GM19372 (cell line): Measurements from ENCODE around the gene ASPDH.

Experiments
- ATAC-seq: cut with Tn5 transposase; IDR thresholded peaks from one replicate; pipeline ENCODE4 v1.9.1; 2021; ENCODE audit warnings: mild to moderate bottlenecking, low read depth, moderate library complexity; ENCODE audit not compliant: unreplicated experiment

The ASPDH gene

GRCh38 chr19:50513746-50514345 lies at the start of gene ASPDH:
Gene ASPDH, minus strand, starts transcription at chr19:50513913. Its CDS starts 90 bp downstream, at chr19:50513823.
- ATAC-seq = no peak

DNA sequence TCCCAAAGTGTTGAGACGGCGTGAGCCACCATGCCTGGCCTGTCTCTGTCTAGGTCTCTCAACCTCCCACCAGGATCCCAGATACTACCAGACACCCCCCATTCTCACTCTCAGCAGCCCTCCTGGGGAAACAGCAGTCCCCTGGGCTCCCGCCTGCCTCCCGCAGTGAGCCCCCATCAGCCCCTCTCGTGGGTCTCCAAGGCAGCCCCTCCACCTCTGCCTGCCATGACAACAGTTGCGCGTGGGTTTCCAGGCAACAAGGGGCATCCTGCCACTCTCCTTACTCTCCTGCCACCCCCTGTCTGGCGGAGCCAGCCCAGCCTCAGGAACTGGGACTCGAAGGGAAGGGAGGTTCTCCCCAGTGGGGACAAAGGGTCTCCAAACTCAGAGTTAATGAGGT lies 49.3 kb upstream of the ASPDH start:
- ATAC-seq = no peak

DNA sequence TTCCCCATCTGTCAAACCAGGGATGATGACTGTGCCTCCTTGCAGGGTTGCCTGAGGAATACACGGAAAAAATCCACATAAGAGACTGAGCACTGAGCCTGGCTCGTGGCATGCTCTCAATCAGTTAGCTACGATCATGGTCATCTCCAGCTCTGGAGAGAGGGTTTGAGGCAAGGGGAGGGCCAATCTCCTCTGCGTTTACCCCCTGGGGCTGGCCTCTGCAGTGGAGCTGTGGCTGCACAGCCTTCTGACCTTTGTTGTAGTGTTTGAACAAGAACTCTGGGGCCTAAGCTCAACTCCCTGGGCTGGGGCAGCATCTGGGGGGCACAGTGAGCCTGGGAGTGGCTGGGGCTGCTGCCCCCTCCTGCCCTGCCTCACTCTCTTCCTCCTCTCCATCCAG lies 48.6 kb upstream of the ASPDH start:
- no peak for ATAC-seq

- no peak for ATAC-seq
These were observed 45.9 kb upstream of the ASPDH start for GRCh38 chr19:50559636-50560035.

DNA sequence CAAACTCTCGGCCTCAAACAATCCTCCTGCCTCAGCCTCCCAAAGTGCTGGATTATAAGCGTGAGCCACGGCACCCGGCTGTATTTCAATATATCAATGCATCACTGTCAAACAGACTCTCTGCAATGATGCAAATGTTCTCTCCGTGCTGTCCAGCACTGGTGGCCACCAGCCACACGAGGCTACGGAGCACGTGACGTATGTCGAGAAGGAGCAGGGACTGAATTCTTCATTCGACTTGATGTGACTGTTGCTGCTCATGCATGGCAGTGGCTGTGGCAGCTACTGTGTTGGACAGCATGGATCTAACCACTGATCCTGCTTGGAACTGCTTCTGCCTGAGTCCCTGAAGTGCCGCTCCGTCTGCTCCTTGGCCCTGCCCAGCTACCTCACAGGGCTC lies 44.7 kb upstream of the ASPDH start:
- ATAC-seq = no peak

DNA sequence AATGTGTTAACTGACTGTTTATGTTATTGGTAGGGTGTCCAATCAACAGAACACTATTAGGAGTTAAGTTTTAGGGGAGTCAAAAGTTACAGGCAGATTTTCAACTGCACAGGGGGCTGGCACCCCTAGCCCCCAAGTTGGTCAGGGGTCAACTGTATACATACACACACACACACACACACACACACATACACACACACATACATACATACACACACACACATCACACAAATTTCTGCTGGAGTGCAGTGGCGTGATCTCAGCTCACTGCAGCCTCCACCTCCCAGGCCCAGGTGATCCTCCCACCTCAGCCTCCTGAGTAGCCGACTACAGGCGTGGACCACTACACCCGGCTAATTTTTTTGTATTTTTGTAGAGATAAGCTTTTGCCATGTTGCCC lies 44.3 kb upstream of the ASPDH start:
- no peak for ATAC-seq

DNA sequence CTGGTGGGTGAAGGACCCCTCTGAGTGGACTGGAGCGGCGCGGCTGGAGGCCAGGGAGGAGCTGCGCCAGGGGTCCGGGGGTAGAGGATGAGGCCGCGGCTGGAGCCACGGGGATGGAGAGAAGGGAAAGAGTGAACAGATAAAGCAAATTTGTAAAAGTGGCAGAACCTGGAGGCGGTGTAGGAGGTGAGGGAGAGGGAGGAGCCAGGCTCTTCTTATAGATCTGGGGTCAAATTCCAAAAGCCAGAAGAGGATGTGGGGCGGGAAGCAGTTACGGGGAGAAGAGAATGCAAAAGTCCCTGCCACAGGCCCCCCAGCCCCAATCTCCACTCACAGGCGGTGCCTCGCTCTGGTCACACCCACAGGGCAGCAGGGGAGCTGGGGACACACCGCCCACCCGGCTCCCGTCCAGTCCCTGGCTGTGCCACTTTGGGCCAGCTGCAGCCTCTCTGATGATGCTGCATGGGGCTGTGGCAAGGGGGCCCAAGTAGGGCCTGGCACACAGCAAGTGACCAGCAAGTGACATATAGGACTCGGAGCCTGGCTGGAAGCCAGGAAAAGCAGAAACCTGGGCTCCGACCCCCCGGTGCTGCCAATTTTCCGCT lies 43.4 kb upstream of the ASPDH start:
- no peak for ATAC-seq

GRCh38 chr19:50556282-50557008 lies 42.7 kb upstream of the ASPDH start:
- ATAC-seq = no peak

DNA sequence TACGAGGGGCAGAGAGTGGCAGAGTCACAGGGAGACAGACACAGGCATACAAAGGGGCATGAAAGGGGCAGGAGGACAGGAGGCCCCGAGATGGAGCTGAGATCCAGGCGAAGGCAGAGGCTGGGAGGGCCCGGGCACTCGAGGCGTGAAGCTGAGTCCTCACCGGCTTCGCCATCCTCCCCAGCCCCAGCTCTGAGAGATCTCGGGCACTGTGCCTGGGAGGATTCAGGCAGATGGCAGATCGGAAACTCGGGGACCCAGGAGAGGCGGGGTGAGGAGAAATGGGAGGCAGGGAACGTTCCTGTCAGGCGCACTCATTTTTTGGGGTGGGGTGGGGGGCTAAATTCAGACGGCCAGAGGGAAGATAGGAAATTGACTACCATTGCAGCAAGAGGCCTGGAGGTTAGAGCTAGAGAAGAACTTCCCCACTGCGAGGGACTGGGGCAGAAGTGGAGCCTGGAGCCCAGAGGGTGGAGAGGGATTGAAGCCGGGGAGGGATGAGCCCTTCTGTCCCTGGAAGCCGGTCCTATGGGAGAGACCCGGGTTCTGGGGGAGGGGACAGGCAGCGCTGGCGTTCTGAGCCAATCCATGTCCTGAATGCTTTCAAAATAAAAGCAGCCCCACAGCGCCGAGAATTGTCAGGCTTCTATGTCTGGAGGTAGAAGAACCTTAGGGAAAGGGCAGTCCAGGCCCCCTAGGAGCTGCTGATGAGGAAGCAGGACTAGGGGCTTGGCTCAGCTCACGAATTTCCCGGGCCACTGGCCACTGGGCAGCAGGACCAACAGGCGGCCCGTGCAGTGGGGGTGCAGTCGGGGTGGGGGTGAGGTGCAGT lies 42.0 kb upstream of the ASPDH start:
- ATAC-seq = no peak

DNA sequence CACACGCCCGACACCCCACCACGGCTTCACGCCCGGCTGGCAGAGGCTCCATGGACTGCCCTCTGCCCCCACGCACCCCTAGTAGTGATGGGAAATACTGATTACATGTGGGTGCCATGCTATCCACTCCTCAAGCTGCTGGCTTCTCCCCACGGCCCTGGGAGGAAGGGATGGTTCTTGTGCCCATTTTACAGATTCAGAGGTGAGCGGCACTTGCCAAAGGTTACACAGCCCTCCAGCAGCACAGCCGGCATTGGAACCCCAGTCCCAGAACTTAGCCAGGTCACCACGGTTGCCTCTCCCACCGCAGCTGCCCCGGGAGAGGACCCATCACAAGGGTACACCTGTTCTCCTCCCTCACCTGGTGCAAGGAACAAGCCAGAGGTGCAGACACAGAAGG lies 41.3 kb upstream of the ASPDH start:
- no peak for ATAC-seq

DNA sequence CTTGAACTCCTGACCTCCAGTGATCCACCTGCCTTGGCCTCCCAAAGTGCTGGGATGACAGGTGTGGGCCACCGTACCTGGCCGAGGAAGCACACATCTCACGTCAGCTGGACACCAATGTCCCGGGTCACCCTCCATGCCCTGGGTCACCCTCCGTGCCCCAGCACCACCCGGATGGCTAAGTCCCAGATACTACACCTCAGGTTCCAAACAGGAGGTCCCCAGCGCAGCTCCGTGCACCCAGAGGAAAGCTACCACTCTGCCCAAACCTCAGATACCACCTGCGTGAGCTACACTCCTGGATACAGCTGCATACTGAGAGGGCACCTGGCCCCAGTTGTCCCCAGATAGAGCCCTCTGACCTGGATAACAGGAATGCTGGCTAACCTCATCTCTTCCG lies 40.5 kb upstream of the ASPDH start:
- ATAC-seq = no peak

- ATAC-seq = no peak
These were observed 39.5 kb upstream of the ASPDH start for GRCh38 chr19:50553134-50553703.

DNA sequence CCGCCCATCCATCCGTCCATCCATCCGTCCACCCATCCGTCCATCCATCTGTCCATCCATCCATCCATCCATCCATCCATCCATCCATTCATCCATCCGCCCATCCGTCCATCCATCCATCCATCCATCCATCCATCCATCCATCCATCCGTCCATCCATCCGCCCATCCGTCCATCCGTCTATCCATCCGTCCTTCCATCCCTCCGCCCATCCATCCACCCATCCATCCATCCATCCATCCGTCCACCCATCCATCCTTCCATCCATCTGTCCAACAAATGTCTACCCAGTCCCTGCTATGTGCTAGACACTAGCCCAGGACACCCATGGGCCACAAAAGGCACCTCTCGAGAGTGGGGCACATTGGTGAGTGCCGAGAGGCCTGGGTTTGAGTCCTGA lies 38.8 kb upstream of the ASPDH start:
- no peak for ATAC-seq

DNA sequence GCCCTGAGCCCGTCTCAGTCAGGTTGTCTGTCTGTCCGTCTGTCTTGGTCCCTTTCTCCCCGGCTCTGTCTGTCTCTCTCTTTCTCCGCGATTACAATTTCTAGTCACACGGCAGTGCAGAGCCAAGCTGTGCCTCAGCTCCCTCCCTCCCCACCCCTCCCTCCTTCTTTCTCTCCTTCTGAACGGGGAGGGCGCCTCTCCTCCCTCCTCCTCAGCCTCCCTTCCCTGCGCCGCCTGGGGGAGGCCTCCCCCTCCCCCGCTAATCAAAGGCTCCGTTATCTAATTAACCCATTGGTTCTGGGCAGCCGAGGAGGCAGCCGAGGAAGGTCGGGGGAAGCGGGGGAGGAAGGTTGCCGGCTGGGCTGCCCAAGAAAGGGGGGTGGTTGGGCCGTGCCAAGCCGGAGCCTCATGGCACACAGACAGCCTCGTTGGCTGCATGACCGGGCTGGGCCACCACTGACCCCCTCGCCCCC lies 38.0 kb upstream of the ASPDH start:
- no peak for ATAC-seq

GRCh38 chr19:50551034-50551714 lies 37.5 kb upstream of the ASPDH start:
- ATAC-seq = no peak

- ATAC-seq = no peak
These were observed 36.9 kb upstream of the ASPDH start for GRCh38 chr19:50550594-50550966.

GRCh38 chr19:50549927-50550593 lies 36.3 kb upstream of the ASPDH start:
- ATAC-seq = no peak

- ATAC-seq = no peak
These were observed 35.6 kb upstream of the ASPDH start for GRCh38 chr19:50549059-50549926.
